ENCODE data around the gene NT5C1A.

Gene NT5C1A

DNA sequence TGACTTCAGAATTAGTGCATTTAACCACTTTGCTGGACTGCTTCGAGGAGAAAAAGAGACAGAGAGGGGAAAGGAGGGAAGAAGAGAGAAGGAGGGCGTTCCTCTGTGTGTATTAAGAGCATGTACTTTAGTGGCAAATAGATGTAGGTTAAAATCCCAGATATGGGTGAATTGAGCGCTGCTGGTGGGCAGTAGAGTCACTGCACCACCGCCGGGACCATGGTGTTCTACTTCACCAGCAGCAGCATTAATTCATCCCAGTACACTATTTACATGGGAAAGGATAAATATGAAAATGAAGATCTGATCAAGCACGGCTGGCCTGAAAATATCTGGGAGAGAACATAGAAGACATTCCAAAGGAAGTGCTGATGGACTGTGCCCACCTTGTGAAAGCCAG is 45.9 kb upstream of the NT5C1A start:
- no peak overlapping the region for H2AFZ ChIP-seq (ENCODE audit: low read length)
- H3K9ac ChIP-seq (ENCODE audit: low read depth, low read length, poor library complexity, severe bottlenecking), result no peak overlapping the region
- H3K27me3 ChIP-seq (ENCODE audit: insufficient read depth, low read length, poor library complexity, severe bottlenecking), result no peaks in the 10 kb centered on the region
- no peaks in the 10 kb centered on the region for H4K20me1 ChIP-seq (ENCODE audit: insufficient read depth, low read length, poor library complexity, severe bottlenecking)
- TF ChIP-seq, protein P1, sequence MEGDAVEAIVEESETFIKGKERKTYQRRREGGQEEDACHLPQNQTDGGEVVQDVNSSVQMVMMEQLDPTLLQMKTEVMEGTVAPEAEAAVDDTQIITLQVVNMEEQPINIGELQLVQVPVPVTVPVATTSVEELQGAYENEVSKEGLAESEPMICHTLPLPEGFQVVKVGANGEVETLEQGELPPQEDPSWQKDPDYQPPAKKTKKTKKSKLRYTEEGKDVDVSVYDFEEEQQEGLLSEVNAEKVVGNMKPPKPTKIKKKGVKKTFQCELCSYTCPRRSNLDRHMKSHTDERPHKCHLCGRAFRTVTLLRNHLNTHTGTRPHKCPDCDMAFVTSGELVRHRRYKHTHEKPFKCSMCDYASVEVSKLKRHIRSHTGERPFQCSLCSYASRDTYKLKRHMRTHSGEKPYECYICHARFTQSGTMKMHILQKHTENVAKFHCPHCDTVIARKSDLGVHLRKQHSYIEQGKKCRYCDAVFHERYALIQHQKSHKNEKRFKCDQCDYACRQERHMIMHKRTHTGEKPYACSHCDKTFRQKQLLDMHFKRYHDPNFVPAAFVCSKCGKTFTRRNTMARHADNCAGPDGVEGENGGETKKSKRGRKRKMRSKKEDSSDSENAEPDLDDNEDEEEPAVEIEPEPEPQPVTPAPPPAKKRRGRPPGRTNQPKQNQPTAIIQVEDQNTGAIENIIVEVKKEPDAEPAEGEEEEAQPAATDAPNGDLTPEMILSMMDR (conservative IDR thresholded peaks at IDR 0.05; ENCODE audit: low read length), result no peak
- no peak for TF ChIP-seq EZH2phosphoT487 (IDR thresholded peaks at IDR 0.05; ENCODE audit: borderline replicate concordance)
- H3K4me3 ChIP-seq (ENCODE audit: low read length, poor library complexity, severe bottlenecking), result no peak overlapping the region
- no peaks in the 10 kb centered on the region for H3K36me3 ChIP-seq (ENCODE audit: insufficient read depth, low read length)
- no peaks in the 10 kb centered on the region for H3K4me1 ChIP-seq (ENCODE audit: insufficient read depth, low read length, poor library complexity, severe bottlenecking)
- H3K4me2 ChIP-seq (ENCODE audit: low read depth, low read length, poor library complexity, severe bottlenecking), result no peak overlapping the region
- no peaks in the 10 kb centered on the region for H3K9me2 ChIP-seq (replicated peaks; ENCODE audit: low read depth, low read length)
- no peaks in the 10 kb centered on the region for H3F3A ChIP-seq (ENCODE audit: low read depth)
- H3K9me3 ChIP-seq (ENCODE audit: insufficient read depth, low read depth, low read length), result no peaks in the 10 kb centered on the region
- H3K79me2 ChIP-seq (ENCODE audit: insufficient read depth, low read length), result no peaks in the 10 kb centered on the region

DNA sequence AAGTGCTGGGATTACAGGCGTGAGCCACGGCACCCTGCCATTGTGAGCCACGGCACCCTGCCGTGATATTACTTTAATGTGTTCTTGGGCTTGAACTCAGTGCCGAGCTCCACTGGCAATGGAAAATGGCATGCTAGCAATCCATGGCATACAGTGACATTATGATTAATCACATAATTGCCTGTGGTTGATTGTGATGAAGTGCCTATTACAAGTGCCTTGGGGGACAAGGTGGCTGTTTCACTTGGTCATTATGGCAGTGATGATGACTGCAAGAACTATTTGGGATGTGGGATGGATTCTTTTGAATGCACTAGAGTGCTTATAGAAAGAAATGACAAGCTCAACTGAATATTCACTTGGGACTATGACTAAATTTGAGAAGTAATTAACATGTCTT is 41.6 kb upstream of the NT5C1A start:
- Histone ChIP-seq H2AFZ (ENCODE audit: low read length) (no peak overlapping the region), H3K4me3 (ENCODE audit: low read length, poor library complexity, severe bottlenecking) (no peak overlapping the region), H3K4me1 (ENCODE audit: insufficient read depth, low read length, poor library complexity, severe bottlenecking) (no peaks in the 10 kb centered on the region), H3K9me2 (replicated peaks; ENCODE audit: low read depth, low read length) (no peaks in the 10 kb centered on the region), H3K27me3 (ENCODE audit: insufficient read depth, low read length, poor library complexity, severe bottlenecking) (no peaks in the 10 kb centered on the region), H3K9me3 (ENCODE audit: insufficient read depth, low read depth, low read length) (no peaks in the 10 kb centered on the region), H4K20me1 (ENCODE audit: insufficient read depth, low read length, poor library complexity, severe bottlenecking) (no peaks in the 10 kb centered on the region), H3K79me2 (ENCODE audit: insufficient read depth, low read length) (no peaks in the 10 kb centered on the region), H3K9ac (ENCODE audit: low read depth, low read length, poor library complexity, severe bottlenecking) (no peak overlapping the region), H3K4me2 (ENCODE audit: low read depth, low read length, poor library complexity, severe bottlenecking) (no peak overlapping the region), H3F3A (ENCODE audit: low read depth) (no peaks in the 10 kb centered on the region), H3K36me3 (ENCODE audit: insufficient read depth, low read length) (no peaks in the 10 kb centered on the region)
- no peak for TF ChIP-seq EZH2phosphoT487 (IDR thresholded peaks at IDR 0.05; ENCODE audit: borderline replicate concordance)
- TF ChIP-seq, protein P1 (conservative IDR thresholded peaks at IDR 0.05; ENCODE audit: low read length), result no peak

DNA sequence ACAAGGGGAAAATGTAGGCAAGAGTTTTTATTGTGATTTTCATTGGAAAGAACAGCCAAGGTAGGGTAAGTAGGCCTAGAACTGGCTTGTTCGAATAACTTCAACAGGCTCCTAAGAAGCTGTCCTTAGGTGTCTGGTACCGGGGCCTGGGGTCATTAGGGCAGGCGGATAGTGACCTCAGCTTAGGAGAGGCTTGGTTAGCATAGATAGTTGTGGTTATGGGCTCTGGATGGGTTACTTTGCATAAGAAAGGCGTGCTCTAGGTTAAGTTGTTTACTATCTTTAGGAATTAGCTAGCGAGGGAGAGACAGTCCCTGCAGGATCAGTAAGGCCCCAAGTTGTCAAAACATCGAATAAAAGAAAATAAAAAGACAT is 40.0 kb upstream of the NT5C1A start:
- Histone ChIP-seq H3K36me3 (ENCODE audit: insufficient read depth, low read length) (no peaks in the 10 kb centered on the region), H4K20me1 (ENCODE audit: insufficient read depth, low read length, poor library complexity, severe bottlenecking) (no peaks in the 10 kb centered on the region), H3K4me3 (ENCODE audit: low read length, poor library complexity, severe bottlenecking) (no peak overlapping the region), H2AFZ (ENCODE audit: low read length) (no peak overlapping the region), H3K9me2 (replicated peaks; ENCODE audit: low read depth, low read length) (no peaks in the 10 kb centered on the region), H3K27me3 (ENCODE audit: insufficient read depth, low read length, poor library complexity, severe bottlenecking) (no peaks in the 10 kb centered on the region), H3K9ac (ENCODE audit: low read depth, low read length, poor library complexity, severe bottlenecking) (no peak overlapping the region), H3K4me2 (ENCODE audit: low read depth, low read length, poor library complexity, severe bottlenecking) (no peak overlapping the region), H3K79me2 (ENCODE audit: insufficient read depth, low read length) (no peaks in the 10 kb centered on the region), H3K9me3 (ENCODE audit: insufficient read depth, low read depth, low read length) (no peaks in the 10 kb centered on the region), H3K4me1 (ENCODE audit: insufficient read depth, low read length, poor library complexity, severe bottlenecking) (no peaks in the 10 kb centered on the region), H3F3A (ENCODE audit: low read depth) (no peaks in the 10 kb centered on the region)
- TF ChIP-seq EZH2phosphoT487 (IDR thresholded peaks at IDR 0.05; ENCODE audit: borderline replicate concordance), result no peak
- TF ChIP-seq, protein P1 (conservative IDR thresholded peaks at IDR 0.05; ENCODE audit: low read length), result no peak
